ENCODE measurements around the gene SELENOW. TPM values are rescaled to one million over a fixed set of nuclear protein-coding genes. Genes with fewer than 3 reads are reported as not detected.
"Not testable (repeated sequence)": the region's sequence is repeated elsewhere in the genome, so short reads cannot be mapped to it uniquely, and the experiment has no call there.

SELENOW gene
- total RNA-seq, 1 donor from 2014 or later: 204 TPM

GRCh38 chr19:47735131-47735530 is 43.4 kb upstream of the SELENOW start:
- TF ChIP-seq CTCF (IDR thresholded peaks at IDR 0.05): no peak
- Mint-ChIP-seq H3K4me3 (ENCODE audit: unreplicated experiment) (no peak overlapping the region), H3K36me3 (ENCODE audit: unreplicated experiment) (peaks cover 40% of the 10 kb centered on the region), H3K27ac (ENCODE audit: unreplicated experiment) (no peak overlapping the region), H3K27me3 (ENCODE audit: unreplicated experiment) (no peaks in the 10 kb centered on the region), H3K9me3 (ENCODE audit: unreplicated experiment) (no peaks in the 10 kb centered on the region), H3K4me1 (ENCODE audit: unreplicated experiment) (peaks cover 36% of the 10 kb centered on the region)
- DNase-seq (ENCODE audit: extremely low spot score, unreplicated experiment): no peak

GRCh38 chr19:47740866-47741519 is 37.5 kb upstream of the SELENOW start:
- Mint-ChIP-seq H3K4me1 (ENCODE audit: unreplicated experiment) (peaks cover 39% of the 10 kb centered on the region), H3K4me3 (ENCODE audit: unreplicated experiment) (no peak overlapping the region), H3K27me3 (ENCODE audit: unreplicated experiment) (no peaks in the 10 kb centered on the region), H3K9me3 (ENCODE audit: unreplicated experiment) (no peaks in the 10 kb centered on the region), H3K27ac (ENCODE audit: unreplicated experiment) (peak overlapping the region; percentile 99), H3K36me3 (ENCODE audit: unreplicated experiment) (peaks cover 27% of the 10 kb centered on the region)
- no peak for TF ChIP-seq CTCF (IDR thresholded peaks at IDR 0.05)
- no peak for DNase-seq (ENCODE audit: extremely low spot score, unreplicated experiment)

- Mint-ChIP-seq H3K27ac (ENCODE audit: unreplicated experiment) (peak overlapping the region; percentile 99), H3K36me3 (ENCODE audit: unreplicated experiment) (peaks cover 21% of the 10 kb centered on the region), H3K9me3 (ENCODE audit: unreplicated experiment) (no peaks in the 10 kb centered on the region), H3K4me1 (ENCODE audit: unreplicated experiment) (peaks cover 36% of the 10 kb centered on the region), H3K27me3 (ENCODE audit: unreplicated experiment) (no peaks in the 10 kb centered on the region), H3K4me3 (ENCODE audit: unreplicated experiment) (peak overlapping the region; percentile 41)
- DNase-seq (ENCODE audit: extremely low spot score, unreplicated experiment): no peak
- TF ChIP-seq CTCF (IDR thresholded peaks at IDR 0.05): no peak
Measured at GRCh38 chr19:47741544-47742140, 36.9 kb upstream of the SELENOW start.

GRCh38 chr19:47742634-47743033 is 35.9 kb upstream of the SELENOW start:
- no peak for TF ChIP-seq CTCF (IDR thresholded peaks at IDR 0.05)
- DNase-seq (ENCODE audit: extremely low spot score, unreplicated experiment): no peak
- no peaks in the 10 kb centered on the region for H3K27me3 Mint-ChIP-seq (ENCODE audit: unreplicated experiment)
- H3K27ac Mint-ChIP-seq (ENCODE audit: unreplicated experiment): peak overlapping the region; percentile 99
- no peaks in the 10 kb centered on the region for H3K9me3 Mint-ChIP-seq (ENCODE audit: unreplicated experiment)
- H3K4me1 Mint-ChIP-seq (ENCODE audit: unreplicated experiment): peaks cover 40% of the 10 kb centered on the region
- H3K36me3 Mint-ChIP-seq (ENCODE audit: unreplicated experiment): peaks cover 19% of the 10 kb centered on the region
- peak overlapping the region; percentile 41 for H3K4me3 Mint-ChIP-seq (ENCODE audit: unreplicated experiment)

- Mint-ChIP-seq H3K4me1 (ENCODE audit: unreplicated experiment) (peaks cover 37% of the 10 kb centered on the region), H3K9me3 (ENCODE audit: unreplicated experiment) (no peaks in the 10 kb centered on the region), H3K27me3 (ENCODE audit: unreplicated experiment) (no peaks in the 10 kb centered on the region), H3K36me3 (ENCODE audit: unreplicated experiment) (peaks cover 16% of the 10 kb centered on the region), H3K27ac (ENCODE audit: unreplicated experiment) (peak within 1 kb of the TSS; percentile 99), H3K4me3 (ENCODE audit: unreplicated experiment) (peak within 1 kb of the TSS; percentile 99)
- DNase-seq (ENCODE audit: extremely low spot score, unreplicated experiment): peak; percentile 99
- TF ChIP-seq CTCF (IDR thresholded peaks at IDR 0.05): no peak
Measured at GRCh38 chr19:47745010-47745901, 33.2 kb upstream of the SELENOW start, which contains the start of gene NOP53. Gene NOP53 (plus strand): TSS chr19:47745546. CDS start chr19:47745560, 14 bp downstream.

- not testable (repeated sequence) for H3K9me3 Mint-ChIP-seq (ENCODE audit: unreplicated experiment); DNase-seq (ENCODE audit: extremely low spot score, unreplicated experiment); H3K27ac Mint-ChIP-seq (ENCODE audit: unreplicated experiment); H3K27me3 Mint-ChIP-seq (ENCODE audit: unreplicated experiment)
- peaks cover 16% of the 10 kb centered on the region for H3K36me3 Mint-ChIP-seq (ENCODE audit: unreplicated experiment)
- H3K4me3 Mint-ChIP-seq (ENCODE audit: unreplicated experiment): peak overlapping the region; percentile 99
- H3K4me1 Mint-ChIP-seq (ENCODE audit: unreplicated experiment): peaks cover 37% of the 10 kb centered on the region
Measured at GRCh38 chr19:47746129-47746528, 32.4 kb upstream of the SELENOW start.

All from osteocyte (in vitro differentiated cells).